GM18951 (cell line): Measurements from ENCODE around the gene RFNG.

Experiments
- POLR2A ChIP-seq: IDR thresholded peaks from 4 replicates; pipeline ENCODE4 v1.6.1; 2011; ENCODE audit warnings: mild to moderate bottlenecking; ENCODE audit not compliant: insufficient read length, insufficient read depth; ENCODE audit errors: extremely low read depth
- in situ Hi-C: fragments of 300-500 bp; cut with MboI; formaldehyde crosslinking; loops from one replicate; pipeline ENCODE4 v1.12.0; 2022; ENCODE audit warnings: low sequenced_read_pairs, mixed read lengths, inconsistent platforms; ENCODE audit not compliant: unreplicated experiment

RFNG gene

DNA sequence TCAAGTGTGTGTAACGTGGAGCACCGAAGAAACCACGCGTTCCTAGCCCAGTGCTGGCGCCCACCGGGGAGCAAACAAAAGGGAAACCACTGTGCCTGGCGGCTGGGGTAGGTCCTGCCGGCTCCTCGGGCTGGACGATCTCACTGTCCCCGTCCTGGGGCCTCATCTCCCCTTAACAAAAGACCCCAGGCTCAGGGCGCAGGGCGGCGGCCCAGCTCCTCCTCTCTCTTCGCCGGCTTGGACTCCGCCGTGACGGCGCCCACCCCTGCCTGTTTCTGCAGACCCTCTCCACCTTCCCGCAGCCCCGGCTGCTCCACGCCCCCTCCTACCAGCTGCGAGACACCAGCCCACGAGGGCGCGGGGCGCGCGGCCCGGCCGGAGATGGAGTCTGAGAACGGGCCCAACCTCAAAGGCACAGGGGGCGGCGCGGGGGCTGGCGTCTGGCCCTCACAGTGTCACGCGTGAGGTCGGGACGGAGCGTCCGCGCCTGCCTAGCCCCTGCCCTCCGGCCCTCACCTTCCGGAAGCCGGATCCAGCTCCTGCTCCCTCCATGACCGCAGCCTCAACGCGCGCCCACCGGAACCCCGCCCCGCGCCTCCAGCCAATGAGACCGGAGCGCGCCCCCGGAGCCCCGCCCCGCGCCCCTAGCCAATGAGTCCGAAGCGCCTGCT is 29.2 kb downstream of the RFNG start, which contains the start of gene CENPX:
TSS of gene CENPX (minus strand) at position 569 of the 671 bp plus-strand sequence. CDS start at position 552, 17 bp downstream.
- in situ Hi-C loops = no loop called here

DNA sequence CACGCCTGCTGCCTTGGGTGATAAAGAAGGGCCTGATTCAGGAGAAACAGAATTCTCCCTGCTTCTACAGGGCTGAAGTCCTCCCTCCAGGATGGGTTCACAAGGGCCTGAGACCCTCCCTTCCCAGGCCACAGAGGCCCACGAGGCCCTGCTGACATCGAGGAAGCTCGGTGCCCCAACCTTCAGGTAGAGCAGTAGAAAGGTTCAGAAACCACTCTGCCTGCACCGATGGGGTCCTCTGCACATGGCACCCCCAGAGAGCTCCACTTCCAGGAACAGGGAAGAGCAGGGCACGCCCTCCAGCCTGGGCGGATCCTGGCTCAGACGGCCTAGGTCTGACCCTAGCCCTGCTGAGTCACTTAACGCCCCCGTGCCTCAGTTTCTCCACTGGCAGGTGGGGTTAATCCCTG is 29.7 kb downstream of the RFNG start:
- in situ Hi-C loops = no loop called here
- no peak for TF ChIP-seq POLR2A

More for the DNA sequence above, 29.2 kb downstream of the RFNG start, which contains the start of gene CENPX:
- TF ChIP-seq POLR2A = peak; percentile 74

DNA sequence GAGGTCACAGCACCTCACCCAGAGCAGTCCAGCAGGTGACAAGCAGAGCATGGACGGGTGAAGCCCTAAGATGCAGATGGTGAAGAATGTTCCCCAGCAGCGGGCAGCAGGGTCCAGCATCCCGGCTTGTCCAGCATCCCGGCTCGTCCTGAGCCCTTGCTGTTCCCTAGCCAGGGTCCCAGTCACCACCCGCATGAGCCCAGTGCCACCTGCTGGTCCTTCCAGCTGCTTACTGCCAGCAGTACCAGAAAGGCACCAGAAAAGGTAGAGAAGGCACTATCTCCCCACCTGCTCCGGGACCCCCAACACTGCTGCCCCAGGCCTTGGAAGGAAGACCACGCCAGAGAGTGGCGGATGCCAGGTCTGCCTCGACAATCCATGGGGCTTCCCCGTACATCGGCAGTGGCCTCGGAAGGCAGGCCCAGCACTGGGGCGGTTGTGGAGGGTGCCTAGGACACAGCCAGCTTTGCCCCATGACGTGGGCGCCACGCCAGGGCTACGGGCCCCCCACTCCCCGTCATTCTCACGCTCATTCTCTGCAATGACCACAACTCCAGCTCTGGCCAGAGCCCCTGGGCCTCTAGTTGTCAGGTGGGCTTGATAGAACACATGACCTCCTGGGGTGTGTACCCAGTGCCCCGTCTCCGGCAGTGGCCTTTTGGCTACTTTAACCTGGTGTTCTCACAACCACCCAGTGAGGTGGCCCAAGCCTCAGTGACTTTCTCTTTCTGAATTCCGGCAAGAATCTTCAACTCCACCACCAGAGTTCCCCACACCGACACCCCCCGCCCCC is 30.3 kb downstream of the RFNG start:
- in situ Hi-C loops = no loop called here
- TF ChIP-seq POLR2A = no peak

DNA sequence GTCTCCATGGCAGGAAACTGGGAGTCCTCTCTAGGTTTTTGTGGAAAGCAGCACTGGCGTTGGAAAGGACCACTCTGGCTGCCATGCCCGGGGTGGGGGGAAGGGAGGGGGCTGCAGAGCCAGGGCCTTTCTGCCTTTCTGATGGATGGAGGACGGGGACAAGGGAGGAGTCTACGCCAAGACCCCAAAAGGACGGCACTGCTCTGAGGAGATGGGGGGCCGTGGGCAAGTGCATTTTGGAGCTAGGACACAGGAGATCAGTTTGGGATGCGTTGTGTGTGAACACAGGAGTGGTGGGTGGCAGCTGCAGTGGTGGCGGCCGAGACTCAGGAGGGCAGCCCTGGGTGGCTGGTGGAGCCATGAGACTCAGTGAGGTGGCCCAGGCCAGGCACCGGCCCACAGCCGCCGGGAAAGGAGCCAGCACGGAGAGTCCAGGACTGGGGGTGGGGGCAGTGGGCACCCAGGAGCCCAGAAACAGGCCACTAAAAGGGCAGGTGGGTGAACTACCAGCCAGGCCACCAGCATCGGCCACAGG is 31.0 kb downstream of the RFNG start:
- no peak for TF ChIP-seq POLR2A
- in situ Hi-C loops = no loop called here

DNA sequence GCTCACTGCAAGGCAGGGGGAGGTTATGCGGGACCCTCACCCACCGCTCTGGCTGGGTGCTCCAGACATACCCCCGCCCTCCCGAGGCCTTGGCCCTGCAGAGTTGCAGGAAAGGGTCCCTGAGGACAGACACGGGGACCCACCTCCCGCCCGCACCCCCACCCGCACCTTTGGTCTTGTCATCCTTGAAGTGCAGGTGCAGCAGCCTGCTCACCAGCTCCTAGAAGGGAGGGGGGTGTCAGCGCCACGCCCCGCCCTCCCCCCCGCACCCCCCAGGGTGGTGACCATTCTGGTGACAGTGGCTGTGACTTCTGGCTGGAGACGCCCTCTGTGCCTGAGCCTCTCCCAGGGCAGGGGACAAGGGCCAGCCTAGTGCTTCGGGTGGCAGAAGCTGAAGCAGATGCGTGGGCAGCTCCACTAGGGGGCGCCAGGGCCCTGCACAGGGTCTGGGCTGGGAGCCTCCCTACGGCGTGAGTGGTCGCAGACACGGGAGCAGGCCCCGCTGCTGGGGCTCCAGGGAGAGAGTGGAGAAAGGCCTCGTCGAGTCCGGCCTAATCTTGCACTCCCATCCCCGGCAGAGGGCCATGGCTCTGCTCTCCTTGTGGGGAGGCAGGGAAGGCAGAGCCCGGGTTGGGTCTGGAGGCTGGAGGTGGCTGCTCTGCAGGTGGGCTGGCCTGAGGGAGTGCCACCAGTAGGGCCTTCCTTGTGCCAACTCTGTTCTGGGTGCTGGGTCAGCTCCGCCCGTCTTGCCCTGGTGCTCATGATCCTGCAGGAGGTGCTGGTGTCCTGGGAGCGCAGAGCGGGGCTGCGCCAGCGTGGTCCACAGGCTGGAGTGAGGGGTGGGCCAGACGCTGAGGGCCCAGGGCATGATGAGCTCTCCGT is 31.7 kb downstream of the RFNG start:
- in situ Hi-C loops = no loop called here
- TF ChIP-seq POLR2A = no peak

DNA sequence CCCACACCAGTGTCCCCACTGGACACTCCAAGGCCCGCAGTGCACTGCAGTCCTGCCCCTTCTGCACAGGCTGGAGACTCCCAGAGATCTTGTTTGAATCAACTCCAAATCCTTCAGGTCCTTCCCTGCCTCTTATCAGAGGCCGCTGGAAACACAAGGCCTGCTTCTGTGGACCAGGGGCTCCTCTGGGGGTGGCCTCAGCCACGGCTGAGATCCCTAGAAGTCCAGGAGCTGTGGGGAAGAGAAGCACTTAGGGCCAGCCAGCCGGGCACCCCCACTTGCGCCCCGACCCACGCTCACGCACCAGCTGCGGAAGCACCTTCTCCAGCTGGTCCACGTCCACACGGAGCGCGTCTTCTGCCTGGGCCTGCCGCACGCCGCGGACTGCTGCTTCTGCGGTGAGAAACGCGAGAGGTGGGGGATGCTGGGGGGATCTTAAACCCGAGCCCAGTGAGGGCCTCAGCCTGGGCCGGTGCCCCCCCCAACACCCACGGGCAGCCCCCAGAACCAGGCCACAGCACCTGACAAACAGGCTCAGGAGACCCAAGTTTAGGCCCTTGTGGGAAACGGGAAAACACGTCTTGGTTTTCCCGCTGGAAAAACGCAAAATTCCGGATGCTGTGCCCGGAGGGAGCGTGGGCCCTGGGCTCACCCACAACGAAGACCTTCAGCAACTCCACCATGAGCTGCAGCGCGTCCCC is 32.5 kb downstream of the RFNG start:
- TF ChIP-seq POLR2A = peak; percentile 23
- in situ Hi-C loops = no loop called here

DNA sequence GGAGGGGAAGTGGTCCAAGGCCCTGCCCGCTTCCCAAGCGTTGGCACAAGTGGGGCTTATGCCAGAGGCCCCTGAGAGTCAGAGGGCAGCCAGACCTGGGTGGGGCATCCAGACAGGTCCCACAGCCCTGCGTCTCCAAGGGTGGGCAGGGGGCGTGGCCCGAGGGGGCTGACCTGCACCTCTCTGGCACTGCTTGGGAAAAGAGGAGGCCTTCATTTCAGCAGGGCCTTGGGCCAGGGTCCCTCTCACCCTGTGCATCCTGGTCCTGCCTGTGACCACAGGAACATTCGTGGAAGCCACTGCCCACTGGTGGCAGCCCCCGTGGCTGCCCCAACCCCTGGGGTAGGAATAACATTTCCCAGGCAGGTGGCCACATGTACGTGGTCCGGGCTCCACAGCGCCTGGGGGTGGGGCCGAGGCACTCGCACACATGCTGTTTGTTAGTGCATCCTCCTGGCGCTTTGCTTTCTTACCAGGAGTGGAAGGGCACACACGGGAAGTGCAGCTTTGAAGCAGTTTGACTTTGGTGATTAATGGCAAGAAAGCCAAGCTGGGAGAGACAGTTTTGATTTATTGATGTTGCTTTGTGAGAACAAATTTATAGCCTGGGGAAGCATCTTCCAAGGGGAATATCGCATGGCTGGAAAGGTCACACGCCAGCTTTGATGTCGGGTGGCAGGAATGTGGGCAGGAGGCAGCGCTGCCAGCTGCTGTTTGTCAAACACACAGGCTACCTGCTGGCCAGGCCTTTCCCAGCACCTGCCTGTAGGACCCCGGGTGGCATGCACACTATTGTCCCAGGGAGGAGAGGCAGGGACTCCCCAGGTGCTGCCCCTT is 33.2 kb downstream of the RFNG start:
- TF ChIP-seq POLR2A = no peak
- in situ Hi-C loops = no loop called here

DNA sequence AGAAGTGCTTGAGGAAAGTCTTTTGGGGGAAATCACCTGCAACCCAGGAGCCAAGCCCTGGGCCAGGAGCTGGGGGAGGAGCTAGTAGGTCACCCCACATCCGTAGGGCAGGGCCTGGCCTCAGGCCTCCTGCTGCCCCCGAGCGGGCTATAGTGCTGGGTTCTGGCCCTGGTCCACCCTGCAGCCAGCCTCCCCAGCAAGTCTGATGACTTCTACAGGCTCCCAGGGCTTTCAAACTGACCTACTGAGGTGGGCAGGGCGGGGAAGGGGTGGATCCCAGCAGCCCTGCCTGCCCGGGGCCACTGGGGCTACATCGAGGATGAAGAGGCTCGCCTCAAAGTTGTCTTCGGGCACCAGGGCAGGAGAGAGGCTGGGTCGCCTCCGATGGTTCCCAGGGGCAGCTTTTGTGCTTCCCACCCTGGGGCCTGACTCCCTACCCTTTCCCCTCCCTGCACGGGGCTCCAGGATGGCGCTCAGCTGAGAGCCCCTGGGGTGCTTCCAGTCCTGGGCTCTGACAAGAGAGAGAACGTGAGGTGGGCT is 33.9 kb downstream of the RFNG start:
- in situ Hi-C loops = no loop called here
- TF ChIP-seq POLR2A = no peak

DNA sequence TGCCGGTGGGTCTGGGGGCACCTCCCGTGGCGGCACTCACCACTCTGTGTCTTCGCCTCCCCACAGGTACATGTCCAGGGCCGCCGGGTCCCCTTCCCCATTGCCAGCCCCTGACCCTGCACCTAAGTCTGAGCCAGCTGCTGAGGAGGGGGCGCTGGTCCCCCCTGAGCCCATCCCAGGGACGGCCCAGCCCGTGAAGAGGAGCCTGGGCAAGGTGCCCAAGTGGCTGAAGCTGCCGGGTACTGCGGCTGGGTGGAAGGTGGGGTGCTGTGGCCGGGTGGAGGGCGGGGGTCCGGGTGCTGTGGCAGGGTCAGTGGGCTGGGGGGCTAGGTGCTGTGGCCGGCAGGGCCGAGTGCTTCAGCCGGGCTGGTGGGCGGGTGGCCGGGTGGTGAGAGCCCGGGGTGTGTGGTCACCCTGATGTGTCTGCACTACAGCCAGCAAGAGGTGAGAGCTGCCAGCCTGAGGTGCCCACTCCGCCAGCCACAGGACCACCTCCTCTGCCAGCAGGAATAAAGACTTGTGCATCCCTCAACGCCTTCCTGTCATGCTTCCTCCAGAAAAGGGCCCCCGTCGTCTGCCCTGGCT is 34.6 kb downstream of the RFNG start:
- TF ChIP-seq POLR2A = no peak
- in situ Hi-C loops = no loop called here

DNA sequence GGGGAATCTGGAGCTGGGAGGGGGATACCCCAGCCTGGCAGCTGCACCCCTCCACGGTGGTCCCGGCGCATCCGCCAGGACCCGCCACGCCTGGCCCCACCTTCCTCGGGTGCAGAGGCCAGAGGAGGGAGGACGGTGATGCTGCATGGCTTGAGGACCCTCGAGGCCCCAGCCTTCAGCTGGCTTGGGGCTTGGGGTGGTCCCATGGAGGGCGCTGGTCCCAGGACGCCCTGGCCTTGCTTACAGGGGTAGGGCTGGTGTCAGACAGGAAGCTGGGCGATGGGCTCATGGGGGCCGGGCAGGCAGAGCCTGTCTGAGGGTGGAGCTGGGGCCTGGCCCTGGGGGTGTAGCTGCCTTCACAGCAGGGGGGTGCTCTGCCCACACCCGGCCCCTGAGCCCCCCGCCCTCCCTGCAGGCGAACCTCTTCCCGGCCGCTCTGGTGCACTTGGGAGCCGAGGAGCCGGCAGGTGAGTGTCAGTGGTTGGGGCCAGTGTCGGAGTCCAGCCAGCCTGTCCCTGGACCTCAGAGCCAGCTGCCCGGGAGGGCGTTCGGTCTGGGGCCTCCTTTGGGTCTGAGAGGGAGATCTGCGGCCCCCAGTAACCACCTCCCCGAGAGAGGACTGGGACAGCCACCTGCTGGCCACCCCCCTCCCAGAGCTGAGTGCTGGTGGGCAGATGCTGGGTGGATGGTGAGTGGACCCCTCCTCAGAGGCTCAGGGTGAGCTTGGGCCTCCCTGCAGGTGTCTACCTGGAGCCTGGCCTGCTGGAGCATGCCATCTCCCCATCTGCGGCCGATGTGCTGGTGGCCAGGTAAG is 35.3 kb downstream of the RFNG start:
- no peak for TF ChIP-seq POLR2A
- in situ Hi-C loops = no loop called here
